ENCODE measurements around the gene TP53TG3C.
"Not testable (repeated sequence)": the region's sequence is repeated elsewhere in the genome, so short reads cannot be mapped to it uniquely, and the experiment has no call there.

The TP53TG3C gene, protein sequence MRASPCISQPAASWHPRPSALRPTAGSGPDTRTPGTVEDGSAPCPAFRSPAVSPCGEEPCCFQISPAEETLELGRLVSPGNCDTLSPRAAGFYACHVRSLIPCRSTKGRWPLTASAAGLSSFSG

DNA sequence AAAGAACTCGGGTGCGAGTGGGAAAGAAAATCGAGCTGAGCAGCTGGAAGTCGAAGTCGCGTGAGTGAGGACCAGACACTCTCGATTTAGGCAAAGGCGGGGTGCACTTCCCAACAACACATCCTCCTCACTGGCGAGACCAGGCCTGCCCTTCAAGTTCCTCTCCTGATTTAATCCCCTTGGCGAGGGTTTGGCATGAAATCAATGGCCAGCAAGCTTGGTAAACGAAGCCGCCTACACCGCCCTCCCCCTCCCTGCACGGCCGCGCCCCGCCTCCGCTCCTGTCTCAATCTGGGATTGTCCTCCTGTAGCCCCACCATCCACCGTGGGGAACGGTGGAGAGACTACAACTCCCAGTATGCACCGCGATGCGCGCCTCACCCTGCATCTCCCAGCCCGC, at the start of gene TP53TG3C:
Gene TP53TG3C (plus strand): TSS at position 301 of the 400 bp plus-strand sequence. CDS start 68 bp downstream, at position 369.
- DNase-seq, result not testable (repeated sequence)
